Common myeloid progenitor, CD34-positive (primary cell): ENCODE data around the gene DDIAS.

Experiments used
- CTCF ChIA-PET: fragments of 350-600 bp; sonication (Branson Sonifier 250); formaldehyde crosslinking; loops from one replicate; lab custom pipeline; 2021; ENCODE audit warnings: antibody characterized with exemption; lab: Charles Lee
- POLR2A ChIA-PET: fragments of 350-600 bp; sonication (Branson Sonifier 250); formaldehyde crosslinking; loops from one replicate; lab custom pipeline; 2021; ENCODE audit warnings: antibody characterized with exemption; lab: Charles Lee
- DNase-seq, 3 donors: peaks; one replicate each; pipeline versions ENCODE4 v3.0.0 to v3.0.0-alpha.2; 2013
- H3K27ac ChIP-seq, 2 experiments: 1 replicate in 1 of 2; 2 replicates in 1 of 2; pipeline ENCODE4 v1.7.0; 2013; ENCODE audit warnings: inconsistent platforms in 2 of 2, low read length in 2 of 2, mild to moderate bottlenecking in 2 of 2, low read depth in 1 of 2, moderate library complexity in 1 of 2; ENCODE audit not compliant: severe bottlenecking in 2 of 2, insufficient read depth in 1 of 2, poor library complexity in 1 of 2
- H3K27me3 ChIP-seq, 5 experiments: replicated peaks in 2 of 5; 1 replicate in 3 of 5; 2 replicates in 2 of 5; pipeline versions ENCODE4 v1.6.1 to v1.7.0; 2013; ENCODE audit warnings: low read length in 4 of 5, mild to moderate bottlenecking in 2 of 5, moderate library complexity in 2 of 5, inconsistent platforms in 1 of 5; ENCODE audit not compliant: insufficient read depth in 5 of 5, control insufficient read depth in 4 of 5
- H3K36me3 ChIP-seq, 4 experiments: 1 replicate in 2 of 4; 2 replicates in 2 of 4; pipeline versions ENCODE4 v1.6.1 to v1.7.0; 2013; ENCODE audit warnings: low read length in 3 of 4, control low read depth in 1 of 4, mild to moderate bottlenecking in 1 of 4; ENCODE audit not compliant: control insufficient read depth in 4 of 4, insufficient read depth in 4 of 4
- H3K4me1 ChIP-seq, 4 experiments: 1 replicate in 3 of 4; 2 replicates in 1 of 4; pipeline versions ENCODE4 v1.6.1 to v1.7.1; 2013; ENCODE audit warnings: low read length in 3 of 4, mild to moderate bottlenecking in 3 of 4, control low read depth in 1 of 4, inconsistent platforms in 1 of 4, moderate library complexity in 1 of 4; ENCODE audit not compliant: control insufficient read depth in 4 of 4, insufficient read depth in 4 of 4; ENCODE audit errors: control extremely low read depth in 1 of 4
- H3K4me3 ChIP-seq, 7 experiments: 1 replicate in 4 of 7; 2 replicates in 3 of 7; pipeline versions ENCODE4 v1.5.1 to v1.7.0; 2013; ENCODE audit warnings: mild to moderate bottlenecking in 7 of 7, low read length in 6 of 7, moderate library complexity in 6 of 7, inconsistent platforms in 2 of 7, low read depth in 2 of 7, control low read depth in 1 of 7; ENCODE audit not compliant: insufficient read depth in 4 of 7, control insufficient read depth in 1 of 7; ENCODE audit errors: extremely low read depth in 1 of 7
- H3K9me3 ChIP-seq, 5 experiments: 1 replicate in 4 of 5; 2 replicates in 1 of 5; pipeline versions ENCODE4 v1.6.1 to v1.7.1; 2013; ENCODE audit warnings: low read length in 4 of 5, mild to moderate bottlenecking in 2 of 5, inconsistent platforms in 1 of 5, low read depth in 1 of 5, moderate library complexity in 1 of 5; ENCODE audit not compliant: control insufficient read depth in 4 of 5, insufficient read depth in 2 of 5; ENCODE audit errors: control extremely low read depth in 1 of 5
- WGBS: methylation state at CpG from one replicate; pipeline ENCODE4 v1.1.5; 2013; ENCODE audit not compliant: insufficient coverage; 5-methylcytosine and 5-hydroxymethylcytosine counted together

DDIAS gene

DNA sequence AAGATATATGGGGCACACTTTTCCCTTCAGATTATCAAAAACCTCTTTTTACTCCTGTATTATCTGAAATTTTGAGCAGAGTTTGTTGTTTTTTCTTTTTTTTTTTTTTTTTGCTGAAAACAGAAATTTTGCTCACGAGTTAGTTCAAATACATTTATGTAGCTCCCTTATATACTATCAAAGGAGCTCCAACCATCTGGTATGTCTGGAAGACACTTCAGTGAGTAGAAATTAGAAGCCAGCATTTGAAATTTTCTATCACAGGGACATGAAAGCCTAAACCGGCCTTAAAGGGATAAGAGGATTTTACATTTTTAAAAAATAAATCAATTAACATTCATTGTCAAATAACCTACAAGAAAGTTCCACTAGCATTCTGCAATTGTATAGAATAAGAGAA is 73.3 kb downstream of the DDIAS start:
- H3K4me3 ChIP-seq: no peak overlapping the region
- ChIA-PET CTCF (interaction anchor here (0.5 kb wide), 1 partner anchor 170 kb away, joined by 3 read pairs; no protein-coding TSS in a partner anchor), POLR2A (no interaction called here)
- H3K27me3 ChIP-seq: no peaks in the 10 kb centered on the region
- WGBS: no CpG with 5 or more reads among the region's 2 CpGs
- no peaks in the 10 kb centered on the region for H3K9me3 ChIP-seq
- DNase-seq: no peak
- peaks cover 0 to 5% (median 1%) of the 10 kb centered on the region in 4 experiments for H3K4me1 ChIP-seq
- H3K27ac ChIP-seq: no peak overlapping the region
- H3K36me3 ChIP-seq: no peaks in the 10 kb centered on the region

DNA sequence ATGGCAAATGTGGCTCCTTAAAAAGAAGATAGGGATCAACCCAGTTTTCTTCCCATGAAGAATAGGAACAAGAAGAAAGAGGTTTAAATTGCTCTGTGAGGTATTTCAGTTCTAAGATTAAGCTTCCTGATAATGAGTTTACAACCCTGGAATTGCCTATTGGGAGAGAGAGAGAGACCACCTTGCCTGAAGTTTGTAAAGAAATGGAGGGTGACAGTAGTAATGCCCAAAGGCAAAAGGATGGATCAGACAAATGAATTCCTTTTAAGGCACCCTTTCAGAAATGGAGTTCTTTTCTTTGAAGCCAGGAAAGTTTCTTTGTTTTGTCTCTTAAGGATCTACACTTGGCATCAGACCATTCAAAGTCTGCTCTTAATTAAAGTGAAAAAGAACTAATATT is 74.3 kb downstream of the DDIAS start:
- Histone ChIP-seq H3K9me3 (no peaks in the 10 kb centered on the region), H3K36me3 (no peaks in the 10 kb centered on the region), H3K4me3 (no peak overlapping the region), H3K27ac (no peak overlapping the region), H3K4me1 (peaks cover 0 to 5% (median 1%) of the 10 kb centered on the region in 4 experiments), H3K27me3 (no peaks in the 10 kb centered on the region)
- POLR2A ChIA-PET: no interaction called here
- CTCF ChIA-PET: no interaction called here
- no peak for DNase-seq

DNA sequence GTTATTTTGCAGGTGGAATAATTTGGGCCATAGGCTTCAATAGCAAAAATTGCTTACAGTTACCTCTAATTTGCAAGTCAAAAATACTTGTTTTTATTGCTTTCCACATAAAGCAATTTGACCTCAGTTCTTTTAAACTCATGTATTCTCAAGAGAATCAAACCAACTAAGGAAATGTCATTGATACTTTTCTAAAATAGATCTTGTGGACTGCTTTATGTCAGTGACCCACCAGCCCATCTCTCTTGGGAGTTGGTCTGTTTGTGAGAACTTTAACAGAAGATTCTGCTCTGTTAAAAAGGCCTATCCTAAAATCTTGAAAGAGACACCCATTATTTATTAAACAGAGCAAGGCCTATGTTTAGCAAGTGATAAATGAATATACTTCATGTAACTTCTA is 75.2 kb downstream of the DDIAS start:
- ChIA-PET POLR2A (no interaction called here), CTCF (no interaction called here)
- Histone ChIP-seq H3K9me3 (no peaks in the 10 kb centered on the region), H3K36me3 (no peaks in the 10 kb centered on the region), H3K4me3 (no peak overlapping the region), H3K27ac (no peak overlapping the region), H3K27me3 (no peaks in the 10 kb centered on the region), H3K4me1 (peaks cover 0 to 3% (median 1%) of the 10 kb centered on the region in 4 experiments)
- DNase-seq: no peak

DNA sequence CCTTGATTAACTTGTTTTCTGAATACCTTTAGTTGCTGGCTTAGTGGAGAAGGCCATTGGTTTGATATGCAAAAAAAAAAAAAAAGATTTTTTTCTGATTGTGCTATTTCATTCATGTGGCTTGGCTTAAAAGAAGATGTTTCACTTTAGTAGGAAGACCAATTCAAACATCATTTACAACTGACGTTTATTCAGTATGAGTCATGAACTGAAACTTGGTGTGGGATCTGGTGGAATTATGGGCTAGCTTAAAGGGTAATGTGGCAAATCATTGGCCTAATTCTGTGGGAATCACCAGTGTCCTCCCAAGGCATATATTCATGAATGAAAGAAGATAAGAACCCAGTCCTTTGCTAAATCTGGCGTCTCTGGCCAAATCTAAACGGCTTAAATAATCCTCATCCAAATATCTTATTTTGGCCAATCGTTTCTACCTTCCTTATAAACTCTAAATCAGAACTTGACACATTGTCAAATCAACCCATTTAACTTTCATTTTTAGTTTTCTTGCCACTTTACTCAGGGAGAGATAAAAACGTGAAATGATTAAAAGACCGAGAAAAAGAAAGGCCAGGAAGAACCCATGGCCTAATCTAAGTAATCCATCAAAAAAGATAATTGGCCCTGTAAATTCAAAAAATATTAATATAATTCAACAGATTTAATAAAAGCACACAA is 77.0 kb downstream of the DDIAS start:
- DNase-seq: no peak
- 100% methylated on average over 2 of the region's 6 CpGs for WGBS

DNA sequence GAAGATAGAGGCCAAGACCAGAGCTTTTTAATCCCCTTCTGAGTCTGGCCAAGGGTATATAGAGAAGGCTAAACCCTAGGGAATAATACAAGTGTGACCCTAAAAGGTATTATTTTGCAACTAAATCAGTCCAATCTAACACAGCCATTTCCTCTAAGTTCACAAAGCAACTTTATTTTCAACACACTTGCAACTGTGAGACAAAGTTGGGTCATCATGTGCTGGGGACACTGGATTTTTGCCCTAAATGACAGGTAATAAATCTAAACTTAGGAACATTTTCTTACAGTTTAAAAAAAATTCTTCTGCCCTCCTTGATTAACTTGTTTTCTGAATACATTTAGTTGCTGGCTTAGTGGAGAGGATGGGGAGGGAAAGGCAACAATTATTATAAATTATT is 78.3 kb downstream of the DDIAS start:
- Histone ChIP-seq H3K27ac (no peak overlapping the region), H3K27me3 (no peaks in the 10 kb centered on the region), H3K4me1 (no peaks in the 10 kb centered on the region), H3K9me3 (no peaks in the 10 kb centered on the region), H3K36me3 (no peaks in the 10 kb centered on the region), H3K4me3 (no peak overlapping the region)
- DNase-seq: no peak
- ChIA-PET POLR2A (no interaction called here), CTCF (no interaction called here)

More for the DNA sequence above, 77.0 kb downstream of the DDIAS start:
- no peak overlapping the region for H3K4me3 ChIP-seq
- H3K36me3 ChIP-seq: no peaks in the 10 kb centered on the region
- H3K27ac ChIP-seq: no peak overlapping the region
- no peaks in the 10 kb centered on the region for H3K9me3 ChIP-seq
- ChIA-PET POLR2A (interaction anchor here (0.7 kb wide), 1 partner anchor 38 kb away, joined by 3 read pairs; no protein-coding TSS in a partner anchor), CTCF (no interaction called here)
- no peaks in the 10 kb centered on the region for H3K4me1 ChIP-seq
- H3K27me3 ChIP-seq: no peaks in the 10 kb centered on the region

DNA sequence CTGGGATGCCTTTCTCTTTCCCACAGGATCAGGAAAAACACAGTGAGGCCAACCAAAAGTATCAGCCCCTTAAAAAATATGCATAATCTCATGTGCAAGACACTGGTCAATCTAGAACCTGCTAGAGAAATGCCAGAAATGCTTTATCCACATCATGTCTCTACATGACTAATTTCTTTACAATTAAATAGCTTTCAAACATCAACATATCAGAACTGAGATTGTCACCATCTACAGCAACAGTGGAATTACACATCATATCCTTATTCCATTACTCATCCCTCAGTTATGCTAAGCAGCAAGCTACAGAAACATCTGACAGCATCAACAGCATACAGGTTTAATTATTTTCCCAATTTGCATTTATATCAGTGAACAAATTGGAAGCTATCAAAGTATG is 78.8 kb downstream of the DDIAS start:
- Histone ChIP-seq H3K27me3 (no peaks in the 10 kb centered on the region), H3K27ac (no peak overlapping the region)

DNA sequence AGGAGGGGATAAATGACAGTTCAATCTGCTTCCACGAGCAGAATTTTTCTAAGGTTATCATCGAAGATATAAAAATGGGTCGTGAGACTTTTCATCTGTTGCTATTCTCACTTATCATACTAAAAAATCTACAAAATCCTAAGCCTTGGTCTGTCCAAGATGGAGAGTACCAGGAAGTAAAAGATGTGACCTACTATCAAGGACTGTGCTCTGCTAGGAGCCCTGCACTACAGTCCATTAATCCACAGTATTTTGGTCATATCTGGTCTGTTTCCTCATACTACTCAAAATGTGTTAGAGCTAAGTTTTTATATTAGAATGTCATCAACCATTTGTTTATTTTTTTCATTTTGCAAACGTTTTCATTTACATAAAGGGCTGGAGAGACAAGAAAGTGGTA is 79.4 kb downstream of the DDIAS start:
- no peaks in the 10 kb centered on the region for H3K27me3 ChIP-seq
- CTCF ChIA-PET: no interaction called here
- H3K36me3 ChIP-seq: no peaks in the 10 kb centered on the region
- no peak for DNase-seq
- POLR2A ChIA-PET: no interaction called here
- no peaks in the 10 kb centered on the region for H3K4me1 ChIP-seq
- no peak overlapping the region for H3K27ac ChIP-seq
- WGBS: no CpG with 5 or more reads among the region's 4 CpGs
- H3K9me3 ChIP-seq: no peaks in the 10 kb centered on the region
- no peak overlapping the region for H3K4me3 ChIP-seq

More for the DNA sequence above, 78.8 kb downstream of the DDIAS start:
- ChIA-PET CTCF (no interaction called here), POLR2A (no interaction called here)
- Histone ChIP-seq H3K9me3 (no peaks in the 10 kb centered on the region), H3K4me1 (no peaks in the 10 kb centered on the region), H3K4me3 (no peak overlapping the region), H3K36me3 (no peaks in the 10 kb centered on the region)
- DNase-seq: no peak
